Psoas muscle (tissue), 8 donors: ENCODE results near the gene CHIC1. TPM values are rescaled to one million over a fixed set of nuclear protein-coding genes. Genes with fewer than 3 reads are reported as not detected.
"Not testable (repeated sequence)": the region's sequence is repeated elsewhere in the genome, so short reads cannot be mapped to it uniquely, and the experiment has no call there.

Experiments
- ATAC-seq, 4 donors: fragments of 200-7000 bp; cut with Tn5 transposase; one replicate each; pipeline ENCODE4 v1.9.1; 2020; ENCODE audit warnings: moderate library complexity in 3 of 4, mild to moderate bottlenecking in 2 of 4
- DNase-seq, 2 donors: peaks; one replicate each; pipeline ENCODE4 v3.0.0-alpha.2; 2020
- H3K27ac ChIP-seq: fragments of 200-600 bp; one replicate; pipeline ENCODE4 v1.8.0; 2022
- H3K27me3 ChIP-seq, 3 donors: fragments of 200-600 bp in 1 of 3; one replicate each; pipeline versions ENCODE4 v1.6.1 to v1.8.0; 2013 to 2022; ENCODE audit warnings: low read length in 2 of 3, mild to moderate bottlenecking in 2 of 3, moderate library complexity in 1 of 3; ENCODE audit not compliant: insufficient read depth in 3 of 3
- H3K36me3 ChIP-seq, 2 donors: fragments of 200-600 bp in 1 of 2; one replicate each; pipeline versions ENCODE4 v1.6.1 to v1.8.0; 2013 to 2022; ENCODE audit warnings: low read depth in 1 of 2, mild to moderate bottlenecking in 1 of 2, moderate library complexity in 1 of 2; ENCODE audit not compliant: insufficient read depth in 1 of 2
- H3K4me1 ChIP-seq: fragments of 200-600 bp; one replicate; pipeline ENCODE4 v1.8.0; 2022
- H3K4me3 ChIP-seq: fragments of 200-600 bp; one replicate; pipeline ENCODE4 v1.8.0; 2022; ENCODE audit warnings: mild to moderate bottlenecking
- H3K9me3 ChIP-seq: fragments of 200-600 bp; one replicate; pipeline ENCODE4 v1.8.0; 2022
- WGBS, 3 donors: extraction: QIAGEN DNeasy Blood & Tissue Kit; methylation state at CpG; one replicate each; pipeline versions ENCODE4 v1.1.6 to v1.1.7; 2013; 5-methylcytosine and 5-hydroxymethylcytosine counted together
- intact Hi-C, 2 donors: fragments of 100-400 bp; cut with DNase I; formaldehyde crosslinking; loops; one replicate each; pipeline versions ENCODE4 v1.11.0 to v1.14.2; 2022
- polyA plus RNA-seq, 3 donors: library from polyadenylated mRNA; stranded (reverse); fragments of 200-250 nt; gene quantifications; one replicate each; pipeline ENCODE4 v1.2.3, GENCODE V29; 2013
- total RNA-seq, 4 donors: library from RNA; stranded (reverse); fragmentation: NEBNext Ultra II Directional in 2 of 4; extraction: Animal tissue kit (Norgen Biotek cat#: 25700) in 2 of 4; gene quantifications; one replicate each; pipeline versions ENCODE4 v1.2.1 to v1.2.4, GENCODE V29; 2021 to 2023
- TF ChIP-seq, protein P1 (sequence below): fragments of 200-600 bp; IDR thresholded peaks from one replicate; pipeline ENCODE4 v1.8.0; 2022; ENCODE audit warnings: antibody characterized with exemption
- donor health status: healthy with polysubstance abuse.
- donor health status: DM: no; HTN: no; CAD: no; lungs with moderate emphysema.
- donor health status: Bipolar disorder and iron deficiency.
- donor health status: healthy.
- donor health status: DM: yes; HTN: yes; CAD: no.
- donor health status: DM: no; HTN: no; CAD: no.
- donor health status: DM: no; HTN: no; CAD: no.
- donor health status: DM: yes; HTN: yes; CAD: no.

Gene CHIC1
- total and polyA plus RNA-seq, 7 donors: 0.70 to 6.8 (median 1.9) TPM

DNA sequence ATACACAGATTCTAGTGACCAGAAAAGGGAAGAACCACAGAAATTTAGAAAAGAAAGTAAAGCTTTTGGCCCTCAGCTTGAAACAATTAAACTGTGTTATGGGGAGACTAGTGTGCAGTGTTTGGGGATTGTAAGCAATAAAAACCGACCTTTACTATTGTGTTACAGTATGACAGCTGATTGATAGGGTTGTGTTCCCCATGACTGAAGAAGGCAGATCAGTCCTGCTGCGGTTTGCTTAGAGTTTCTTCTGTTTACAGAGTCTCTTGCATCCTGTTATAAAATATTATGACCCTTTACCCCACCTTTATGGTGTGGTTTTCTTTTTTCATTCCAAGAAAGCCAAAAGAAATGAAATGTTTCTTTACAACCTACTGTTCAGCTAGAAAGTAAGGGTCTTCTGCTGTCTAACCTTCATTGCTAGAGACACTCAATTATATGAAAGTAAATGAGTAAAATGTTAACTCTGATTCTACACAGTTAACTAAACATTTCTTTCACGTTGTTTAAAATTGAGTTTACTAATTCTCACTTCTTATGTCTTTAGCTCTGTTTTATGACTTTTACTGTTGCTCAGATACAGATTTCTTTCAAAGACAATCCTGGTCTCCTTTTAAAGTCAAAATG, 18.1 kb downstream of the CHIC1 start:
- WGBS, 3 donors: 23 to 44% (median 38%) methylated on average over 3 of the region's 3 CpGs
- DNase-seq: no peak
- H3K4me1 ChIP-seq: no peaks in the 10 kb centered on the region
- ATAC-seq: no peak
- no peaks in the 10 kb centered on the region for H3K36me3 ChIP-seq
- intact Hi-C loops: no loop called here
- H3K4me3 ChIP-seq: no peak overlapping the region
- TF ChIP-seq, protein P1, sequence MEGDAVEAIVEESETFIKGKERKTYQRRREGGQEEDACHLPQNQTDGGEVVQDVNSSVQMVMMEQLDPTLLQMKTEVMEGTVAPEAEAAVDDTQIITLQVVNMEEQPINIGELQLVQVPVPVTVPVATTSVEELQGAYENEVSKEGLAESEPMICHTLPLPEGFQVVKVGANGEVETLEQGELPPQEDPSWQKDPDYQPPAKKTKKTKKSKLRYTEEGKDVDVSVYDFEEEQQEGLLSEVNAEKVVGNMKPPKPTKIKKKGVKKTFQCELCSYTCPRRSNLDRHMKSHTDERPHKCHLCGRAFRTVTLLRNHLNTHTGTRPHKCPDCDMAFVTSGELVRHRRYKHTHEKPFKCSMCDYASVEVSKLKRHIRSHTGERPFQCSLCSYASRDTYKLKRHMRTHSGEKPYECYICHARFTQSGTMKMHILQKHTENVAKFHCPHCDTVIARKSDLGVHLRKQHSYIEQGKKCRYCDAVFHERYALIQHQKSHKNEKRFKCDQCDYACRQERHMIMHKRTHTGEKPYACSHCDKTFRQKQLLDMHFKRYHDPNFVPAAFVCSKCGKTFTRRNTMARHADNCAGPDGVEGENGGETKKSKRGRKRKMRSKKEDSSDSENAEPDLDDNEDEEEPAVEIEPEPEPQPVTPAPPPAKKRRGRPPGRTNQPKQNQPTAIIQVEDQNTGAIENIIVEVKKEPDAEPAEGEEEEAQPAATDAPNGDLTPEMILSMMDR: no peak
- H3K27me3 ChIP-seq: no peaks in the 10 kb centered on the region
- H3K27ac ChIP-seq: no peak overlapping the region
- no peaks in the 10 kb centered on the region for H3K9me3 ChIP-seq

GRCh38 chrX:73597758-73598157, 34.8 kb downstream of the CHIC1 start:
- intact Hi-C loops, H3K9me3 ChIP-seq, H3K27me3 ChIP-seq, ATAC-seq, H3K36me3 ChIP-seq, H3K4me3 ChIP-seq, H3K4me1 ChIP-seq, DNase-seq, H3K27ac ChIP-seq: not testable (repeated sequence)
- 95 to 100% (median 100%) methylated on average over 1 of the region's 1 CpG for WGBS, 3 donors

- Histone ChIP-seq H3K36me3 (no peaks in the 10 kb centered on the region), H3K27me3 (peaks cover 0 to 3% (median 0%) of the 10 kb centered on the region in 3 donors), H3K9me3 (peaks cover 19% of the 10 kb centered on the region), H3K4me1 (no peaks in the 10 kb centered on the region), H3K4me3 (no peak overlapping the region), H3K27ac (no peak overlapping the region)
- ATAC-seq (no peak), DNase-seq (no peak)
- 80 to 98% (median 94%) methylated on average over 3 of the region's 3 CpGs for WGBS, 3 donors
- TF ChIP-seq, protein P1: no peak
- intact Hi-C loops: no loop called here
Observed at GRCh38 chrX:73615022-73615421, 52.0 kb downstream of the CHIC1 start.

DNA sequence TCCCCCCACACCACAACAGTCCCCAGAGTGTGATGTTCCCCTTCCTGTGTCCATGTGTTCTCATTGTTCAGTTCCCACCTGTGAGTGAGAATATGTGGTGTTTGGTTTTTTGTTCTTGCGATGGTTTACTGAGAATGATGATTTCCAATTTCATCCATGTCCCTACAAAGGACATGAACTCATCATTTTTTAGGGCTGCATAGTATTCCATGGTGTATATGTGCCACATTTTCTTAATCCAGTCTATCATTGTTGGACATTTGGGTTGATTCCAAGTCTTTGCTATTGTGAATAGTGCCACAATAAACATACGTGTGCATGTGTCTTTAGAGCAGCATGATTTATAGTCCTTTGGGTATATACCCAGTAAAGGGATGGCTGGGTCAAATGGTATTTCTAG, 78.7 kb downstream of the CHIC1 start:
- intact Hi-C loops, H3K27me3 ChIP-seq, H3K4me1 ChIP-seq, H3K27ac ChIP-seq, DNase-seq, H3K36me3 ChIP-seq, ATAC-seq, H3K4me3 ChIP-seq: not testable (repeated sequence)
- peaks cover 25% of the 10 kb centered on the region for H3K9me3 ChIP-seq
- 87 to 100% (median 100%) methylated on average over 1 to 2 of the region's 2 CpGs for WGBS, 3 donors

GRCh38 chrX:73647212-73647611, 84.2 kb downstream of the CHIC1 start:
- WGBS, 3 donors: 43 to 100% (median 100%) methylated on average over 1 of the region's 1 CpG
- ATAC-seq (no peak), DNase-seq (no peak)
- Histone ChIP-seq H3K27me3 (no peaks in the 10 kb centered on the region), H3K9me3 (peaks cover 21% of the 10 kb centered on the region), H3K36me3 (no peaks in the 10 kb centered on the region), H3K4me1 (no peaks in the 10 kb centered on the region), H3K27ac (no peak overlapping the region), H3K4me3 (no peak overlapping the region)
- TF ChIP-seq, protein P1: no peak
- intact Hi-C loops: no loop called here
